ENCODE data around the gene FHOD3.

- no peak for TF ChIP-seq JUN (IDR thresholded peaks at IDR 0.05)
- no peak for TF ChIP-seq CTCF (IDR thresholded peaks at IDR 0.05)
- TF ChIP-seq POLR2A (IDR thresholded peaks at IDR 0.05; ENCODE audit: low read length), result no peak
- no peak for TF ChIP-seq HMGXB4 (CRISPR knock-in tag; IDR thresholded peaks at IDR 0.05; ENCODE audit: borderline replicate concordance)
- TF ChIP-seq MYC (IDR thresholded peaks at IDR 0.05; ENCODE audit: borderline replicate concordance, low read length), result no peak
- TF ChIP-seq POLR2AphosphoS2 (conservative IDR thresholded peaks at IDR 0.05; ENCODE audit: low read length), result no peak
- TF ChIP-seq HEYL (CRISPR knock-in tag; IDR thresholded peaks at IDR 0.05), result no peak
Measured at GRCh38 chr18:36399055-36399454, 101.5 kb downstream of the FHOD3 start.
